HEK293 (cell line): ENCODE data around the gene OVOL3.
A peak's percentile ranks its signal among the peaks of the same experiment; 100 is the strongest.

ENCODE experiments used
- GLI4 ChIP-seq: fragments of 450-650 bp; formaldehyde crosslinking; IDR thresholded peaks from 2 replicates; pipeline ENCODE4 v1.5.1; 2016; ENCODE audit warnings: missing biosample characterization, missing genetic modification characterization
- IKZF3 ChIP-seq: fragments of 450-650 bp; IDR thresholded peaks from 2 replicates; pipeline ENCODE4 v1.5.0; 2018; ENCODE audit warnings: missing biosample characterization, mild to moderate bottlenecking, missing genetic modification characterization, moderate library complexity
- PRDM1 ChIP-seq: fragments of 450-650 bp; formaldehyde crosslinking; IDR thresholded peaks from 2 replicates; pipeline ENCODE4; 2016; ENCODE audit warnings: missing biosample characterization, missing genetic modification characterization
- PRDM4 ChIP-seq: fragments of 450-650 bp; formaldehyde crosslinking; IDR thresholded peaks from 2 replicates; pipeline ENCODE4 v1.5.1; 2017; ENCODE audit warnings: missing biosample characterization, missing genetic modification characterization
- REPIN1 ChIP-seq: fragments of 450-650 bp; formaldehyde crosslinking; IDR thresholded peaks from 2 replicates; pipeline ENCODE4 v1.5.1; 2017; ENCODE audit warnings: missing biosample characterization, missing genetic modification characterization, low read depth
- SALL2 ChIP-seq: fragments of 450-650 bp; formaldehyde crosslinking; IDR thresholded peaks from 2 replicates; pipeline ENCODE4 v1.5.0; 2017; ENCODE audit warnings: missing biosample characterization, mild to moderate bottlenecking, missing genetic modification characterization, borderline replicate concordance
- SP2 ChIP-seq: fragments of 450-650 bp; formaldehyde crosslinking; IDR thresholded peaks from 2 replicates; pipeline ENCODE4 v1.5.1; 2016; ENCODE audit warnings: missing biosample characterization, missing genetic modification characterization
- ZBTB20 ChIP-seq: fragments of 450-650 bp; formaldehyde crosslinking; IDR thresholded peaks from 2 replicates; pipeline ENCODE4 v1.5.1; 2016; ENCODE audit warnings: missing biosample characterization, missing genetic modification characterization
- ZBTB21 ChIP-seq: fragments of 450-650 bp; formaldehyde crosslinking; IDR thresholded peaks from 2 replicates; pipeline ENCODE4 v1.5.1; 2017; ENCODE audit warnings: missing biosample characterization, missing genetic modification characterization
- ZFP3 ChIP-seq: fragments of 450-650 bp; formaldehyde crosslinking; IDR thresholded peaks from 2 replicates; pipeline ENCODE4 v1.5.1; 2016; ENCODE audit warnings: low read depth, missing biosample characterization, missing genetic modification characterization
- ZNF121 ChIP-seq: fragments of 450-650 bp; formaldehyde crosslinking; IDR thresholded peaks from 2 replicates; pipeline ENCODE4 v1.5.1; 2016; ENCODE audit warnings: missing biosample characterization, missing genetic modification characterization
- ZNF133 ChIP-seq: fragments of 450-650 bp; formaldehyde crosslinking; IDR thresholded peaks from 2 replicates; pipeline ENCODE4 v1.5.1; 2016; ENCODE audit warnings: missing biosample characterization, missing genetic modification characterization
- ZNF211 ChIP-seq: fragments of 450-650 bp; formaldehyde crosslinking; IDR thresholded peaks from 2 replicates; pipeline ENCODE4 v1.5.1; 2016; ENCODE audit warnings: low read depth, missing biosample characterization, missing genetic modification characterization
- ZNF239 ChIP-seq: fragments of 450-650 bp; formaldehyde crosslinking; IDR thresholded peaks from 2 replicates; pipeline ENCODE4 v1.5.1; 2016; ENCODE audit warnings: missing biosample characterization, missing genetic modification characterization
- ZNF274 ChIP-seq, 2 experiments: fragments of 200-500 bp in 1 of 2; fragments of 450-650 bp in 1 of 2; sonication (Bioruptor generic) in 1 of 2; formaldehyde crosslinking in 1 of 2; IDR thresholded peaks; 2 replicates each; pipeline versions ENCODE4 v1.5.1 to v1.6.1; 2014 to 2016; ENCODE audit warnings: borderline replicate concordance in 1 of 2, inconsistent platforms in 1 of 2, low read length in 1 of 2, missing biosample characterization in 1 of 2, missing genetic modification characterization in 1 of 2
- ZNF48 ChIP-seq: fragments of 450-650 bp; formaldehyde crosslinking; IDR thresholded peaks from 2 replicates; pipeline ENCODE4 v1.5.1; 2016; ENCODE audit warnings: missing biosample characterization, missing genetic modification characterization
- ZNF529 ChIP-seq: fragments of 450-650 bp; formaldehyde crosslinking; IDR thresholded peaks from 2 replicates; pipeline ENCODE4 v1.5.1; 2017; ENCODE audit warnings: missing genetic modification characterization, missing biosample characterization; ENCODE audit not compliant: insufficient replicate concordance
- ZNF544 ChIP-seq: fragments of 450-650 bp; formaldehyde crosslinking; IDR thresholded peaks from 2 replicates; pipeline ENCODE4 v1.5.0; 2017; ENCODE audit warnings: missing biosample characterization, missing genetic modification characterization
- ZNF626 ChIP-seq: fragments of 450-650 bp; sonication (Bioruptor Pico); formaldehyde crosslinking; IDR thresholded peaks from 2 replicates; pipeline ENCODE4 v1.5.1; 2018; ENCODE audit warnings: missing biosample characterization, missing genetic modification characterization, inconsistent platforms
- ZNF660 ChIP-seq: fragments of 450-650 bp; IDR thresholded peaks from 2 replicates; pipeline ENCODE4 v1.5.1; 2018; ENCODE audit warnings: missing biosample characterization, mild to moderate bottlenecking, missing genetic modification characterization
- ZNF664 ChIP-seq: fragments of 450-650 bp; formaldehyde crosslinking; IDR thresholded peaks from 2 replicates; pipeline ENCODE4 v1.5.1; 2016; ENCODE audit warnings: missing biosample characterization, missing genetic modification characterization
- ZNF768 ChIP-seq: fragments of 450-650 bp; formaldehyde crosslinking; IDR thresholded peaks from 2 replicates; pipeline ENCODE4 v1.5.1; 2018; ENCODE audit warnings: missing biosample characterization, mild to moderate bottlenecking, missing genetic modification characterization
- ZNF777 ChIP-seq: fragments of 450-650 bp; formaldehyde crosslinking; IDR thresholded peaks from 2 replicates; pipeline ENCODE4 v1.5.1; 2017; ENCODE audit warnings: missing biosample characterization, missing genetic modification characterization, borderline replicate concordance
- ZNF837 ChIP-seq: fragments of 450-650 bp; formaldehyde crosslinking; IDR thresholded peaks from 2 replicates; pipeline ENCODE4 v1.5.1; 2016; ENCODE audit warnings: missing biosample characterization, missing genetic modification characterization
- ZNF843 ChIP-seq: fragments of 450-650 bp; formaldehyde crosslinking; IDR thresholded peaks from 2 replicates; pipeline ENCODE4 v1.5.1; 2016; ENCODE audit warnings: missing biosample characterization, missing genetic modification characterization
- ZSCAN30 ChIP-seq: fragments of 450-650 bp; IDR thresholded peaks from 2 replicates; pipeline ENCODE4 v1.5.1; 2018; ENCODE audit warnings: missing biosample characterization, mild to moderate bottlenecking, missing genetic modification characterization, moderate library complexity
- TF ChIP-seq, protein P1 (sequence below): fragments of 450-650 bp; formaldehyde crosslinking; IDR thresholded peaks from 2 replicates; pipeline ENCODE4 v1.5.1; 2016; ENCODE audit warnings: missing biosample characterization, missing genetic modification characterization
- TF ChIP-seq, protein P2 (sequence below): fragments of 450-650 bp; formaldehyde crosslinking; IDR thresholded peaks from 2 replicates; pipeline ENCODE4 v1.5.1; 2016; ENCODE audit warnings: missing biosample characterization, missing genetic modification characterization
- TF ChIP-seq, protein P3 (sequence below): fragments of 450-650 bp; formaldehyde crosslinking; conservative IDR thresholded peaks from 2 replicates; pipeline ENCODE4 v1.5.1; 2016; ENCODE audit warnings: low read depth, missing biosample characterization, missing genetic modification characterization

OVOL3 gene

GRCh38 chr19:36113894-36114720 is 3.2 kb downstream of the OVOL3 start (continued):
- peak; percentile 93 for TF ChIP-seq ZNF777 (tag by site-specific recombination)
- TF ChIP-seq, protein P1, sequence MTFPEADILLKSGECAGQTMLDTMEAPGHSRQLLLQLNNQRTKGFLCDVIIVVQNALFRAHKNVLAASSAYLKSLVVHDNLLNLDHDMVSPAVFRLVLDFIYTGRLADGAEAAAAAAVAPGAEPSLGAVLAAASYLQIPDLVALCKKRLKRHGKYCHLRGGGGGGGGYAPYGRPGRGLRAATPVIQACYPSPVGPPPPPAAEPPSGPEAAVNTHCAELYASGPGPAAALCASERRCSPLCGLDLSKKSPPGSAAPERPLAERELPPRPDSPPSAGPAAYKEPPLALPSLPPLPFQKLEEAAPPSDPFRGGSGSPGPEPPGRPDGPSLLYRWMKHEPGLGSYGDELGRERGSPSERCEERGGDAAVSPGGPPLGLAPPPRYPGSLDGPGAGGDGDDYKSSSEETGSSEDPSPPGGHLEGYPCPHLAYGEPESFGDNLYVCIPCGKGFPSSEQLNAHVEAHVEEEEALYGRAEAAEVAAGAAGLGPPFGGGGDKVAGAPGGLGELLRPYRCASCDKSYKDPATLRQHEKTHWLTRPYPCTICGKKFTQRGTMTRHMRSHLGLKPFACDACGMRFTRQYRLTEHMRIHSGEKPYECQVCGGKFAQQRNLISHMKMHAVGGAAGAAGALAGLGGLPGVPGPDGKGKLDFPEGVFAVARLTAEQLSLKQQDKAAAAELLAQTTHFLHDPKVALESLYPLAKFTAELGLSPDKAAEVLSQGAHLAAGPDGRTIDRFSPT (tag by site-specific recombination): peak; percentile 15; the same call in 1 of the 2 replicates
- no peak for TF ChIP-seq PRDM1 (tag by site-specific recombination)
- TF ChIP-seq SALL2 (tag by site-specific recombination): no peak
- no peak for TF ChIP-seq GLI4
- TF ChIP-seq ZNF48 (tag by site-specific recombination): no peak
- no peak for TF ChIP-seq ZNF274 (IDR thresholded peaks at IDR 0.05; ENCODE audit: low read length)
- no peak for TF ChIP-seq ZNF274 (tag by site-specific recombination; IDR thresholded peaks at IDR 0.05; ENCODE audit: borderline replicate concordance)
- TF ChIP-seq ZNF211 (tag by site-specific recombination): no peak
- TF ChIP-seq, protein P2, sequence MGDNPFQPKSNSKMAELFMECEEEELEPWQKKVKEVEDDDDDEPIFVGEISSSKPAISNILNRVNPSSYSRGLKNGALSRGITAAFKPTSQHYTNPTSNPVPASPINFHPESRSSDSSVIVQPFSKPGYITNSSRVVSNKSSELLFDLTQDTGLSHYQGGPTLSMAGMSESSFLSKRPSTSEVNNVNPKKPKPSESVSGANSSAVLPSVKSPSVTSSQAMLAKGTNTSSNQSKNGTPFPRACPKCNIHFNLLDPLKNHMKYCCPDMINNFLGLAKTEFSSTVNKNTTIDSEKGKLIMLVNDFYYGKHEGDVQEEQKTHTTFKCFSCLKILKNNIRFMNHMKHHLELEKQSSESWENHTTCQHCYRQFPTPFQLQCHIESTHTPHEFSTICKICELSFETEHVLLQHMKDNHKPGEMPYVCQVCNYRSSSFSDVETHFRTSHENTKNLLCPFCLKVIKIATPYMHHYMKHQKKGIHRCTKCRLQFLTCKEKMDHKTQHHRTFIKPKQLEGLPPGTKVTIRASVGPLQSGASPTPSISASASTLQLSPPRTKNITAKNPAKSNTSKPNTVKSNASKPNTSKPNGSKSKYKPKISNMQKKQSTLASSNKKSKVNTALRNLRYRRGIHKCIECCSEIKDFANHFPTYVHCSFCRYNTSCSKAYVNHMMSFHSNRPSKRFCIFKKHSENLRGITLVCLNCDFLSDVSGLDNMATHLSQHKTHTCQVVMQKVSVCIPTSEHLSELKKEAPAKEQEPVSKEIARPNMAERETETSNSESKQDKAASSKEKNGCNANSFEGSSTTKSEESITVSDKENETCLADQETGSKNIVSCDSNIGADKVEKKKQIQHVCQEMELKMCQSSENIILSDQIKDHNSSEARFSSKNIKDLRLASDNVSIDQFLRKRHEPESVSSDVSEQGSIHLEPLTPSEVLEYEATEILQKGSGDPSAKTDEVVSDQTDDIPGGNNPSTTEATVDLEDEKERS (tag by site-specific recombination): no peak
- TF ChIP-seq PRDM4 (tag by site-specific recombination): no peak
- TF ChIP-seq ZNF837 (tag by site-specific recombination): no peak
- no peak for TF ChIP-seq ZNF664 (tag by site-specific recombination)
- peak; percentile 70 for TF ChIP-seq ZBTB21 (tag by site-specific recombination)
- no peak for TF ChIP-seq ZNF121 (tag by site-specific recombination)
- TF ChIP-seq, protein P3, sequence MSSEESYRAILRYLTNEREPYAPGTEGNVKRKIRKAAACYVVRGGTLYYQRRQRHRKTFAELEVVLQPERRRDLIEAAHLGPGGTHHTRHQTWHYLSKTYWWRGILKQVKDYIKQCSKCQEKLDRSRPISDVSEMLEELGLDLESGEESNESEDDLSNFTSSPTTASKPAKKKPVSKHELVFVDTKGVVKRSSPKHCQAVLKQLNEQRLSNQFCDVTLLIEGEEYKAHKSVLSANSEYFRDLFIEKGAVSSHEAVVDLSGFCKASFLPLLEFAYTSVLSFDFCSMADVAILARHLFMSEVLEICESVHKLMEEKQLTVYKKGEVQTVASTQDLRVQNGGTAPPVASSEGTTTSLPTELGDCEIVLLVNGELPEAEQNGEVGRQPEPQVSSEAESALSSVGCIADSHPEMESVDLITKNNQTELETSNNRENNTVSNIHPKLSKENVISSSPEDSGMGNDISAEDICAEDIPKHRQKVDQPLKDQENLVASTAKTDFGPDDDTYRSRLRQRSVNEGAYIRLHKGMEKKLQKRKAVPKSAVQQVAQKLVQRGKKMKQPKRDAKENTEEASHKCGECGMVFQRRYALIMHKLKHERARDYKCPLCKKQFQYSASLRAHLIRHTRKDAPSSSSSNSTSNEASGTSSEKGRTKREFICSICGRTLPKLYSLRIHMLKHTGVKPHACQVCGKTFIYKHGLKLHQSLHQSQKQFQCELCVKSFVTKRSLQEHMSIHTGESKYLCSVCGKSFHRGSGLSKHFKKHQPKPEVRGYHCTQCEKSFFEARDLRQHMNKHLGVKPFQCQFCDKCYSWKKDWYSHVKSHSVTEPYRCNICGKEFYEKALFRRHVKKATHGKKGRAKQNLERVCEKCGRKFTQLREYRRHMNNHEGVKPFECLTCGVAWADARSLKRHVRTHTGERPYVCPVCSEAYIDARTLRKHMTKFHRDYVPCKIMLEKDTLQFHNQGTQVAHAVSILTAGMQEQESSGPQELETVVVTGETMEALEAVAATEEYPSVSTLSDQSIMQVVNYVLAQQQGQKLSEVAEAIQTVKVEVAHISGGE: peak; percentile 53; the same call in 1 of the 2 replicates
- no peak for TF ChIP-seq ZNF626 (tag by site-specific recombination)
- TF ChIP-seq ZNF843: no peak
- no peak for TF ChIP-seq ZSCAN30
- TF ChIP-seq ZFP3 (tag by site-specific recombination): no peak
- no peak for TF ChIP-seq ZNF660
- no peak; the same call in 1 of the 2 replicates for TF ChIP-seq ZNF768
- no peak for TF ChIP-seq ZNF529 (tag by site-specific recombination)
- TF ChIP-seq ZBTB20 (tag by site-specific recombination): peak; percentile 21; the same call in 1 of the 2 replicates
- peak; percentile 67 for TF ChIP-seq SP2 (tag by site-specific recombination)
- TF ChIP-seq IKZF3: no peak
- no peak for TF ChIP-seq ZNF239 (tag by site-specific recombination)
- no peak for TF ChIP-seq REPIN1 (tag by site-specific recombination)
- TF ChIP-seq ZNF544 (tag by site-specific recombination): no peak
- TF ChIP-seq ZNF133 (tag by site-specific recombination): no peak
